PC-3 (cell line): ENCODE measurements around the gene ASXL2. TPM values are rescaled to one million over a fixed set of nuclear protein-coding genes. Genes with fewer than 3 reads are reported as not detected.

Source experiments
- ATAC-seq: fragments of 200-7000 bp; cut with Tn5 transposase; 2 replicates; pipeline ENCODE4 v1.9.1; 2020; ENCODE audit warnings: mild to moderate bottlenecking, moderate library complexity
- BruUV-seq: library from RNA; stranded (reverse); fragments of 400-500 nt; replicated peaks from 2 replicates; lab custom pipeline; 2021; lab: Mats Ljungman, UMichigan
- CTCF ChIA-PET: fragments of 300-600 bp; sonication (Branson Sonifier 250); formaldehyde crosslinking; loops from one replicate; lab custom pipeline; 2022; ENCODE audit warnings: antibody characterized with exemption; lab: Charles Lee
- POLR2A ChIA-PET: fragments of 300-600 bp; sonication (Branson Sonifier 250); formaldehyde crosslinking; loops from one replicate; lab custom pipeline; 2022; ENCODE audit warnings: antibody characterized with exemption; ENCODE audit not compliant: unreplicated experiment; lab: Charles Lee
- DNase-seq: peaks from one replicate; pipeline ENCODE4 v3.0.0-alpha.2; 2015
- H2AFZ ChIP-seq: fragments of 300-600 bp; sonication (generic); 2 replicates; pipeline ENCODE4 v1.6.0; 2016; ENCODE audit warnings: antibody characterized with exemption, low read length
- H3F3A ChIP-seq: fragments of 300-600 bp; sonication (generic); one replicate; pipeline ENCODE4 v1.6.0; 2017; ENCODE audit warnings: antibody characterized with exemption, low read length, control low read depth, mild to moderate bottlenecking; ENCODE audit not compliant: unreplicated experiment
- H3K27ac ChIP-seq: fragments of 300-600 bp; sonication (generic); 2 replicates; pipeline ENCODE4 v1.5.1; 2016; ENCODE audit warnings: mild to moderate bottlenecking, low read length
- H3K27me3 ChIP-seq: fragments of 300-600 bp; sonication (generic); 2 replicates; pipeline ENCODE4 v1.6.1; 2016; ENCODE audit warnings: low read length, mixed read lengths
- H3K36me3 ChIP-seq: fragments of 300-600 bp; sonication (generic); 2 replicates; pipeline ENCODE4 v1.6.1; 2016; ENCODE audit warnings: low read depth, mixed run types, low read length, mixed read lengths
- H3K4me1 ChIP-seq: fragments of 300-600 bp; sonication (generic); 2 replicates; pipeline ENCODE4 v1.5.1; 2016; ENCODE audit warnings: low read length; ENCODE audit not compliant: insufficient read depth
- H3K4me2 ChIP-seq: fragments of 300-600 bp; sonication (generic); 2 replicates; pipeline ENCODE4 v1.6.0; 2016; ENCODE audit warnings: low read length
- H3K4me3 ChIP-seq: fragments of 300-600 bp; sonication (generic); 2 replicates; pipeline ENCODE4 v1.5.1; 2016; ENCODE audit warnings: mild to moderate bottlenecking, low read length, mixed read lengths
- H3K79me2 ChIP-seq: fragments of 300-600 bp; sonication (generic); 2 replicates; pipeline ENCODE4 v1.6.1; 2017; ENCODE audit warnings: low read length, mixed read lengths
- H3K9ac ChIP-seq: fragments of 300-600 bp; sonication (generic); 2 replicates; pipeline ENCODE4 v1.6.0; 2016; ENCODE audit warnings: mild to moderate bottlenecking, low read length
- H3K9me2 ChIP-seq: fragments of 300-600 bp; sonication (generic); replicated peaks from 2 replicates; pipeline ENCODE4 v1.6.1; 2016; ENCODE audit warnings: mixed run types, low read length, mixed read lengths
- H3K9me3 ChIP-seq: fragments of 300-600 bp; sonication (generic); 2 replicates; pipeline ENCODE4 v1.6.1; 2016; ENCODE audit warnings: low read length, mixed read lengths
- H4K20me1 ChIP-seq: fragments of 300-600 bp; sonication (generic); 2 replicates; pipeline ENCODE4 v1.6.1; 2016; ENCODE audit warnings: low read length, mixed read lengths
- EZH2 ChIP-seq: fragments of 300-600 bp; sonication (generic); IDR thresholded peaks from one replicate; pipeline ENCODE4 v1.6.1; 2017; ENCODE audit warnings: antibody characterized with exemption, mild to moderate bottlenecking, low read length; ENCODE audit not compliant: unreplicated experiment
- EZH2phosphoT487 ChIP-seq: fragments of 300-600 bp; sonication (generic); IDR thresholded peaks from 2 replicates; pipeline ENCODE4 v1.6.1; 2018; ENCODE audit warnings: mild to moderate bottlenecking, antibody characterized with exemption, low read length, borderline replicate concordance
- intact Hi-C: fragments of 100-400 bp; cut with micrococcal nuclease; formaldehyde crosslinking; loops from 2 replicates; pipeline ENCODE4 v1.9.0; 2023
- total RNA-seq: library from RNA; depleted of rRNA; stranded (reverse); fragments of >200 nt; gene quantifications from 2 replicates; pipeline ENCODE4 v1.2.3, GENCODE V29; 2014
- TF ChIP-seq, protein P1 (sequence below): fragments of 300-600 bp; sonication (generic); conservative IDR thresholded peaks from 2 replicates; pipeline ENCODE4 v1.5.1; 2017; ENCODE audit warnings: antibody characterized with exemption, low read depth, mild to moderate bottlenecking, low read length

Gene ASXL2
- total RNA-seq, 1 experiment from 2014 or later = 11.5 TPM

DNA sequence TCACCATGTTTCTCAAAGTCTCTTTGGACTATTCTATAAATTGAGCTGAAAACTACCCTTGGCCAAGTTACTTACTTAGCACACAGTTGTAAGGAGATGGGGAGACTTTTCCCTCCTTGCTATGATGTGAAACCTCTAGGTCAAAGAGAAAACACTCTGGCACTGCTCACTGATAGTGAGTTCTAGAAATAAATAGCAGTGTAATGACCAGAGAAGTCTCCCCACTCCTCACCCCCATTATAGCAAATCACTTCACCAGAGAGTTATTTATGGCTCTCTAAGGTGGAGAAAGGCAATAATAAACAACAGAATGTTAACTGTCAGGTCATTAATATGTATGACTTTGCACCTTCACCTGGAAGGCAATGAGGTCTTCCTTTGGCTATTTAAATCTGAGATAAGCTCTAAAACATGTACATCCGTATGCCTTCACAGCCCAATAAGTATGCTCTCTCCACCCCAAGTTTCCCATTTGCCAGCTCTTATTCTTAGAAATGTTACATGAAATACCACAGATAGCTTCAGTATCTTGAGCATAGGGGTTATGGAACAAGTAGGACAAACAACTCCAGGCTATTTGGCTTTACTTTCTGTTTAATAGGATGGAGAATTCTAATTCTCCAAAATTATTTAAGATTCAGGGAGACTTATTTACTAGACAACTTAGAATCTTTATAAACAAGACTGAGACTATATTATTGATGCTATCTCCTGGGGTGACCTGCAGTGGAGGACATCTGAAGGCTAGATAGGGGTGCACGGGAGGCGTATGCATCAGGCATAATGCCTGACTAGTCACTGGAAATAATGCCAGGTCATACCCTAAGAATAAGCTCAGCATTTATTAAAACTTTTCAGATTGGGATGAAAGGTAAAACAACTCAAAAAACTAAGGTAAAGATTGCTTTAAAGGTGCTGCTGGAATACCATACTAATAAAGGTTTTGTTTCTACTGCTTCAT lies 139.6 kb downstream of the ASXL2 start:
- Histone ChIP-seq H3K9ac (no peak overlapping the region), H3F3A (no peaks in the 10 kb centered on the region), H3K27ac (no peak overlapping the region), H3K9me2 (no peaks in the 10 kb centered on the region), H3K9me3 (no peaks in the 10 kb centered on the region), H3K27me3 (no peaks in the 10 kb centered on the region), H3K79me2 (no peaks in the 10 kb centered on the region), H3K4me3 (no peak overlapping the region), H3K4me1 (no peaks in the 10 kb centered on the region), H3K36me3 (peaks cover 14% of the 10 kb centered on the region), H3K4me2 (no peak overlapping the region), H2AFZ (no peak overlapping the region), H4K20me1 (no peaks in the 10 kb centered on the region)
- ChIA-PET CTCF (interaction anchor here (0.5 kb wide), 1 partner anchor 132 kb away, joined by 3 read pairs; no protein-coding TSS in a partner anchor), POLR2A (interaction anchor here (0.7 kb wide), 1 partner anchor 7 kb away, joined by 5 read pairs; no protein-coding TSS in a partner anchor)
- TF ChIP-seq EZH2phosphoT487 = no peak
- no peak for TF ChIP-seq EZH2
- TF ChIP-seq, protein P1, sequence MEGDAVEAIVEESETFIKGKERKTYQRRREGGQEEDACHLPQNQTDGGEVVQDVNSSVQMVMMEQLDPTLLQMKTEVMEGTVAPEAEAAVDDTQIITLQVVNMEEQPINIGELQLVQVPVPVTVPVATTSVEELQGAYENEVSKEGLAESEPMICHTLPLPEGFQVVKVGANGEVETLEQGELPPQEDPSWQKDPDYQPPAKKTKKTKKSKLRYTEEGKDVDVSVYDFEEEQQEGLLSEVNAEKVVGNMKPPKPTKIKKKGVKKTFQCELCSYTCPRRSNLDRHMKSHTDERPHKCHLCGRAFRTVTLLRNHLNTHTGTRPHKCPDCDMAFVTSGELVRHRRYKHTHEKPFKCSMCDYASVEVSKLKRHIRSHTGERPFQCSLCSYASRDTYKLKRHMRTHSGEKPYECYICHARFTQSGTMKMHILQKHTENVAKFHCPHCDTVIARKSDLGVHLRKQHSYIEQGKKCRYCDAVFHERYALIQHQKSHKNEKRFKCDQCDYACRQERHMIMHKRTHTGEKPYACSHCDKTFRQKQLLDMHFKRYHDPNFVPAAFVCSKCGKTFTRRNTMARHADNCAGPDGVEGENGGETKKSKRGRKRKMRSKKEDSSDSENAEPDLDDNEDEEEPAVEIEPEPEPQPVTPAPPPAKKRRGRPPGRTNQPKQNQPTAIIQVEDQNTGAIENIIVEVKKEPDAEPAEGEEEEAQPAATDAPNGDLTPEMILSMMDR = no peak
- intact Hi-C loops = no loop called here
- no TSS peak for BruUV-seq
- DNase-seq (no peak), ATAC-seq (no peak)

- POLR2A ChIA-PET = no interaction called here
- H3K9me3 ChIP-seq = no peaks in the 10 kb centered on the region
- CTCF ChIA-PET = no interaction called here
- no peaks in the 10 kb centered on the region for H3K9me2 ChIP-seq
- H3K9ac ChIP-seq = no peak overlapping the region
- ATAC-seq (no peak), DNase-seq (no peak)
- H3K4me2 ChIP-seq = no peak overlapping the region
- intact Hi-C loops = no loop called here
- H3K27ac ChIP-seq = no peak overlapping the region
- H3F3A ChIP-seq = no peaks in the 10 kb centered on the region
- no peak overlapping the region for H3K4me3 ChIP-seq
- no peaks in the 10 kb centered on the region for H3K36me3 ChIP-seq
- no peak overlapping the region for H2AFZ ChIP-seq
- TF ChIP-seq EZH2phosphoT487 = no peak
- TF ChIP-seq, protein P1 = no peak
- TF ChIP-seq EZH2 = no peak
- no TSS peak for BruUV-seq
- no peaks in the 10 kb centered on the region for H3K27me3 ChIP-seq
- H3K79me2 ChIP-seq = no peaks in the 10 kb centered on the region
- no peaks in the 10 kb centered on the region for H4K20me1 ChIP-seq
- H3K4me1 ChIP-seq = no peaks in the 10 kb centered on the region
Observed at GRCh38 chr2:25736899-25737515, 141.3 kb downstream of the ASXL2 start.
